GOT3 (cell line): ENCODE data around the gene NISCH.

Experiments
- DNase-seq: peaks from one replicate; lab custom pipeline; 2025; ENCODE audit warnings: mixed read lengths; lab: John Stamatoyannopoulos, UW

Gene NISCH

GRCh38 chr3:52447512-52448355 lies 7.7 kb upstream of the NISCH start:
- no peak for DNase-seq

GRCh38 chr3:52450489-52451236 lies 4.7 kb upstream of the NISCH start:
- DNase-seq, result no peak

- DNase-seq, result no peak
These were observed 3.9 kb upstream of the NISCH start for GRCh38 chr3:52451237-52452083.

GRCh38 chr3:52452126-52452525 lies 3.3 kb upstream of the NISCH start:
- DNase-seq, result no peak

GRCh38 chr3:52452570-52453221 lies 2.7 kb upstream of the NISCH start:
- DNase-seq, result no peak

- no peak for DNase-seq
These were observed 1.7 kb upstream of the NISCH start, which contains the start of gene TNNC1 for GRCh38 chr3:52453496-52454249. Gene TNNC1 (minus strand): TSS chr3:52454041. CDS start chr3:52454015, 26 bp downstream.

GRCh38 chr3:52454250-52454937 lies 1.0 kb upstream of the NISCH start:
- no peak for DNase-seq

GRCh38 chr3:52454938-52455282 lies 494 bp upstream of the NISCH start:
- DNase-seq, result no peak

GRCh38 chr3:52456169-52456799 lies 880 bp downstream of the NISCH start:
- no peak for DNase-seq

GRCh38 chr3:52456800-52457183 lies 1.4 kb downstream of the NISCH start:
- no peak for DNase-seq

GRCh38 chr3:52458031-52458760 lies 2.8 kb downstream of the NISCH start:
- DNase-seq, result no peak

- DNase-seq, result no peak
These were observed 3.6 kb downstream of the NISCH start for GRCh38 chr3:52458770-52459545.

- DNase-seq, result no peak
These were observed 6.5 kb downstream of the NISCH start for GRCh38 chr3:52461874-52462273.

GRCh38 chr3:52463416-52463815 lies 8.0 kb downstream of the NISCH start:
- DNase-seq, result no peak

GRCh38 chr3:52468336-52468735 lies 12.9 kb downstream of the NISCH start:
- DNase-seq, result no peak

- no peak for DNase-seq
These were observed 13.6 kb downstream of the NISCH start for GRCh38 chr3:52469001-52469400.

GRCh38 chr3:52470920-52471319 lies 15.5 kb downstream of the NISCH start:
- DNase-seq, result no peak
